NT2/D1 (cell line): ENCODE measurements around the gene TACR2.

Source experiments
- DNase-seq: peaks from one replicate; pipeline ENCODE4 v3.0.0-alpha.2; 2011; ENCODE audit warnings: low read depth, low spot score
- H3K27me3 ChIP-seq: 2 replicates; pipeline ENCODE4 v1.6.0; 2011; ENCODE audit warnings: mild to moderate bottlenecking; ENCODE audit not compliant: insufficient read length, insufficient read depth
- H3K36me3 ChIP-seq: 2 replicates; pipeline ENCODE4 v1.6.1; 2011; ENCODE audit warnings: mild to moderate bottlenecking, low read length, mixed read lengths; ENCODE audit not compliant: insufficient read depth, insufficient read length
- H3K4me1 ChIP-seq: 2 replicates; pipeline ENCODE4 v1.5.1; 2011; ENCODE audit not compliant: insufficient read depth, insufficient read length
- H3K4me3 ChIP-seq: 2 replicates; pipeline ENCODE4 v1.5.1; 2011; ENCODE audit warnings: low read depth; ENCODE audit not compliant: insufficient read length
- H3K9ac ChIP-seq: 2 replicates; pipeline ENCODE4 v1.6.0; 2011; ENCODE audit warnings: low read depth; ENCODE audit not compliant: insufficient read length
- H3K9me3 ChIP-seq: 2 replicates; pipeline ENCODE4 v1.5.1; 2011; ENCODE audit warnings: mild to moderate bottlenecking, low read length; ENCODE audit not compliant: insufficient read depth
- SUZ12 ChIP-seq: IDR thresholded peaks from 2 replicates; pipeline ENCODE4 v1.6.1; 2011; ENCODE audit not compliant: insufficient read length, insufficient read depth; ENCODE audit errors: extremely low read depth
- YY1 ChIP-seq: IDR thresholded peaks from 2 replicates; pipeline ENCODE4 v1.6.1; 2011; ENCODE audit not compliant: insufficient read length, insufficient read depth
- ZNF274 ChIP-seq: IDR thresholded peaks from 2 replicates; pipeline ENCODE4 v1.6.1; 2011; ENCODE audit warnings: mild to moderate bottlenecking, low read depth, low read length

TACR2 gene

DNA sequence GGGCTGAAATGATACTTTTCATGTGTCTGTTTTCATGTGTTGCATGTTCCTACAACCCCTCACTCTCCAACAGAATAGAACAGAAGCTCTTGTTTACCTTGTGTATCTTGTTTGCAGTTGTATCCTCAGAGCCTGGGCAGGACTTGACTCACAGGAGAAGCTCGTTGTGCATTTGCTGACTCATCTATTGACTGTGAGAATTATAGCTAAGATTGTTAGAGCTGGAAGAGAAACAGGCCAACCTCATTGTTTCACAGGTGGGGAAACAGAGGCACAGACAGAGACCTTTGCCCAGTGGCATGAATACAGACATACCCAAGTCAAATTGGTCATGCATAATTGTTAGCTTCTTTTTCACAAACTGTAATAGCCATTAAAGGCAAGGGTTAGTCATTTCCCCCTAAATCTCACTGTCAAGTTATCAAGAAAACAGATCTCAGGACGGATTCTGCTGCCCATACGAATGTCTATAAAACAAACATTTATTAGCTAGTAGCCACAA lies 30.0 kb upstream of the TACR2 start:
- no peak for TF ChIP-seq SUZ12
- TF ChIP-seq YY1, result no peak
- no peak for TF ChIP-seq ZNF274

DNA sequence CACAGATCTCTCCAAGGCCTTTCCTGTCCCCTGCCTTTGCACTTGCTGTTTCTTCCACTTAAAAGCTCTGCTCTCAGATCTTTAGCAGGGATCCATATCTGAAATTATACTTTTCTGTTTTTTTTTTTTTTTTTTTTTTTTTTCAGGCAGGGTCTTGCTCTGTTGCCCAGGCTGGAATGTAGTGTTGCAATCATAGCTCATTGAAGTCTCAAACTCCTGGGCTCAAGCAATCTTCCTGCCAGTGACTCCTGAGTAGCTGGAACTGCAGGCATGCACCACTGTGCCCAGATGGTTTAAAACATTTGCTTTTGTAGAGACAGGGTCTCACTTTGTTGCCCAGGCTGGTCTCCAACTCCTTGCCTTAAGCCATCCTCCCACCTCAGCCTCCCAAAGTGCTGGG lies 29.5 kb upstream of the TACR2 start:
- Histone ChIP-seq H3K9ac (no peak overlapping the region), H3K36me3 (no peaks in the 10 kb centered on the region), H3K4me1 (peaks cover 12% of the 10 kb centered on the region), H3K4me3 (no peak overlapping the region), H3K9me3 (no peaks in the 10 kb centered on the region; the same call in 1 of the 2 replicates), H3K27me3 (no peaks in the 10 kb centered on the region)
- DNase-seq, result no peak
- TF ChIP-seq ZNF274, result no peak

More for the DNA sequence above, 30.0 kb upstream of the TACR2 start:
- peaks cover 8% of the 10 kb centered on the region for H3K4me1 ChIP-seq
- no peak overlapping the region for H3K4me3 ChIP-seq
- H3K27me3 ChIP-seq, result peaks cover 3% of the 10 kb centered on the region
- H3K36me3 ChIP-seq, result no peaks in the 10 kb centered on the region
- H3K9ac ChIP-seq, result no peak overlapping the region
- no peak for DNase-seq
- no peaks in the 10 kb centered on the region; the same call in 1 of the 2 replicates for H3K9me3 ChIP-seq

DNA sequence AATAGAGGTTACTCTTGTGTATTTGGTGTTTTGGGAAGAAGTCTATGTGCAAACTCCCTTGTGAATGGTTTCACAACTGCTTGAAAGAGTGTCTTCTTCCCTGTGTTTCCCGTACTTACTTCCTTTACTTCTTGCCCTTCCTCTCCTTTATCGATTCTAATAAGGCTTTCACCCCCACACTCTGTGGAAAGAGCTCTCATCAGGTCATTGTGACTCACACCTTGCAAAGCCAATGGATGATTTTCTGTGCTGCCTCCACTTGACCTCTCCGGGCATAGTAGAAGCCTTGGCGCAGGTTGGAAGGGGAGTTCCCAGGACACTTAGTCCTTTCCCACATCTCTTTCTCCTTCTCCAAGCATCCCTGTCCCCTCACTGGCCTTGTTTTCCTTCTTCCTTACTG lies 28.3 kb upstream of the TACR2 start:
- H3K4me1 ChIP-seq, result peaks cover 13% of the 10 kb centered on the region
- H3K27me3 ChIP-seq, result no peaks in the 10 kb centered on the region
- TF ChIP-seq SUZ12 (no peak), ZNF274 (no peak), YY1 (no peak)
- no peaks in the 10 kb centered on the region; the same call in 1 of the 2 replicates for H3K9me3 ChIP-seq
- H3K9ac ChIP-seq, result no peak overlapping the region
- no peak for DNase-seq
- H3K4me3 ChIP-seq, result no peak overlapping the region
- no peaks in the 10 kb centered on the region for H3K36me3 ChIP-seq

- no peaks in the 10 kb centered on the region for H3K36me3 ChIP-seq
- TF ChIP-seq SUZ12 (no peak), ZNF274 (no peak), YY1 (no peak)
- H3K9ac ChIP-seq, result no peak overlapping the region
- peaks cover 13% of the 10 kb centered on the region for H3K4me1 ChIP-seq
- no peaks in the 10 kb centered on the region; the same call in 1 of the 2 replicates for H3K9me3 ChIP-seq
- DNase-seq, result no peak
- no peaks in the 10 kb centered on the region for H3K27me3 ChIP-seq
- no peak overlapping the region for H3K4me3 ChIP-seq
These were observed 26.6 kb upstream of the TACR2 start for GRCh38 chr10:69443354-69443753.

DNA sequence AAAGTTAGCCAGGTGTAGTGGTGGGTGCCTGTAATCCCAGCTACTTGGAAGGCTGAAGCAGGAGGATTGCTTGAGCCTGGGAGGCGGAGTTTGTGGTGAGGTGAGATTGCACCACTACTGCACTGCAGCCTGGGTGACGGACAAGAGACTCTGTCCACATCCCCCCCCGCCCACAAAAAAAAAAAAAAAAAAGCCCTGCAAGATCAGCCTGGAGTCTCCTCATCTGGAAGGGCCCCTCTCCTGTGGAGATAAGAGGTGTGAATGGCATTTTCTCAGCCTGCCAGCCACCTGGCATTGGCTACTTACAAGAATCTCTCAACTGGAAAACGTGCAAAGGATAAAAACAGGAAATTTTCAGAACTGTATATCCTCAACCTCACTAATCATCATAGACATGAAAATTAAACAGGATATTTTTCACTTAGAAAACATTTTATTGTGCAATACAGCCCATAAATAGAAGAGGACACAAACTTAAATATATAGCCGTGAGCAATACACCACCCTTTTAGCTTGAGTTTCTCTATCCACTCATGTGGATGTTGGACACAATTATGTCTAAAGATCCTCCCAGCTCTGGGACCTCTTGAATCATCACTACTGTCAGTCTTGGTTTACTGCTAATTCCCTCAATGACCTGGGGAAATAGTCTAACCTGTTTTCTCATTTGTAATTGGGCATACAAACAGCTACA lies 23.2 kb upstream of the TACR2 start:
- Histone ChIP-seq H3K27me3 (no peaks in the 10 kb centered on the region), H3K9ac (no peak overlapping the region), H3K36me3 (no peaks in the 10 kb centered on the region), H3K4me1 (peaks cover 12% of the 10 kb centered on the region), H3K4me3 (no peak overlapping the region), H3K9me3 (peaks cover 4% of the 10 kb centered on the region; the same call in 1 of the 2 replicates)
- TF ChIP-seq YY1 (no peak), SUZ12 (no peak), ZNF274 (no peak)
- no peak for DNase-seq

DNA sequence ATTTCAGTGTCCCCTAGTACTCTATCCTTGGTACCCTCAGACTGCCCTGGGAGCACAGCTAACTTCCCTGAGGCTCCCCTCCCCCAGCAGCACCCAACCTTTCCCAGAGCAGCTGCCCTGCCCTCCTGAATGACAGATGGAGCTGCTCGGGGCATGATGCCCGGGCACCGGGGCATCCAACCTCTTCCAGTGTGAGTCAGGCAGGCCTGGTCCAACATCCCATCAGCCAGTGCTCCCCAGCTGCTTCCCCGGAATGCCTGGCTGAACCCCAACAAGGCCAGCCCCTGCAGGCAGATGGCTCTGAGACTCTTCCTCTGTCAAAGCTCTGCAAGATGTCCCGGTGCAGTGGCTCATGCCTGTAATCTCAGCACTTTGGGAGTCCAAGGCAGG lies 22.6 kb upstream of the TACR2 start:
- Histone ChIP-seq H3K9ac (no peak overlapping the region), H3K4me1 (peaks cover 12% of the 10 kb centered on the region)

GRCh38 chr10:69438536-69439349 lies 22.0 kb upstream of the TACR2 start:
- Histone ChIP-seq H3K4me3 (no peak overlapping the region), H3K9ac (no peak overlapping the region)

More for the DNA sequence above, 22.6 kb upstream of the TACR2 start:
- no peaks in the 10 kb centered on the region for H3K27me3 ChIP-seq
- no peak overlapping the region for H3K4me3 ChIP-seq
- no peak for DNase-seq
- TF ChIP-seq ZNF274 (no peak), SUZ12 (no peak), YY1 (no peak)
- H3K9me3 ChIP-seq, result peaks cover 9% of the 10 kb centered on the region; the same call in 1 of the 2 replicates
- H3K36me3 ChIP-seq, result no peaks in the 10 kb centered on the region

More at GRCh38 chr10:69438536-69439349, 22.0 kb upstream of the TACR2 start:
- no peak for DNase-seq
- no peak for TF ChIP-seq YY1
- Histone ChIP-seq H3K27me3 (no peaks in the 10 kb centered on the region), H3K4me1 (peaks cover 12% of the 10 kb centered on the region), H3K36me3 (no peaks in the 10 kb centered on the region), H3K9me3 (peaks cover 9% of the 10 kb centered on the region; the same call in 1 of the 2 replicates)
